Right lobe of liver (tissue), 4 donors: Measurements from ENCODE around the gene RHBDD1.

Source experiments
- CTCF ChIP-seq, 4 donors: fragments of 200-600 bp in 3 of 4; fragments of 450-650 bp in 1 of 4; IDR thresholded peaks; one replicate each; pipeline versions ENCODE4 v1.5.1 to v1.8.0; 2016 to 2022; ENCODE audit warnings: antibody characterized with exemption in 4 of 4, mild to moderate bottlenecking in 2 of 4
- POLR2A ChIP-seq: fragments of 450-650 bp; IDR thresholded peaks from one replicate; pipeline ENCODE4 v1.6.1; 2017; ENCODE audit warnings: antibody characterized with exemption, mild to moderate bottlenecking
- donor health status: DM: no; HTN: no; CAD: no.
- donor health status: DM: no; HTN: no; CAD: no.
- donor health status: DM: no; HTN: yes; CAD: no.

DNA sequence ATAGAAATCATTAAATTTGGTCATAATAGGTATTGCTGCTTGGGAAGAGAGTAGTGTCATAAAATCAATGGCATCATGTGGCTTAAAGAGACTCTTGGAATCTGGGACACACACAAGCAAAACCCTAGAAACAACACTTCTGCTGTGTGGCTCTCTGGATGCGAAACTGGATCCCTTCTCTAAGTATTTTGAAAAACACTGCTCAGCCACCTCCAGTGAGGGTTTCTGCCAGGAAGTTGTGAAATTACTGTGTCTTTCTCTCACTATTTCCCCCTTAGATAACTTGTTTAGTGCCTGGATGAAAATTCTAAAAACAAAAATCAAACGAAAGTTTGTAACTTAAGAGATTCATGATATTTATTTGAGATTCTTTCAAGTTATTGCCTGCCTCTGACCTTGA lies 163.8 kb downstream of the RHBDD1 start:
- TF ChIP-seq CTCF (IDR thresholded peaks at IDR 0.05) (no peak), POLR2A (no peak)
